GM23248 (cell line): ENCODE data around the gene GNA14.

Source experiments
- EZH2 ChIP-seq: fragments of 200-600 bp; sonication (generic); IDR thresholded peaks from 2 replicates; pipeline ENCODE4 v1.6.1; 2018; ENCODE audit warnings: antibody characterized with exemption, mild to moderate bottlenecking; ENCODE audit not compliant: insufficient read depth, poor library complexity, severe bottlenecking
- EZH2phosphoT487 ChIP-seq: fragments of 200-600 bp; sonication (generic); IDR thresholded peaks from 2 replicates; pipeline ENCODE4 v1.6.1; 2018; ENCODE audit warnings: antibody characterized with exemption, moderate library complexity, mild to moderate bottlenecking, low read depth; ENCODE audit not compliant: insufficient read depth

- no peak for TF ChIP-seq EZH2phosphoT487
- TF ChIP-seq EZH2, result no peak
Observed at GRCh38 chr9:77513457-77513856, 134.7 kb downstream of the GNA14 start.
